Endothelial cell of hepatic sinusoid (primary cell): Measurements from ENCODE around the gene MZT2B.
"Not testable (repeated sequence)": the region's sequence is repeated elsewhere in the genome, so short reads cannot be mapped to it uniquely, and the experiment has no call there.

Source experiments
- in situ Hi-C: cut with HindIII; loops from 2 replicates; pipeline ENCODE4 v1.10.0; 2017; ENCODE audit warnings: low sequenced_read_pairs

MZT2B gene, protein sequence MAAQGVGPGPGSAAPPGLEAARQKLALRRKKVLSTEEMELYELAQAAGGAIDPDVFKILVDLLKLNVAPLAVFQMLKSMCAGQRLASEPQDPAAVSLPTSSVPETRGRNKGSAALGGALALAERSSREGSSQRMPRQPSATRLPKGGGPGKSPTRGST

DNA sequence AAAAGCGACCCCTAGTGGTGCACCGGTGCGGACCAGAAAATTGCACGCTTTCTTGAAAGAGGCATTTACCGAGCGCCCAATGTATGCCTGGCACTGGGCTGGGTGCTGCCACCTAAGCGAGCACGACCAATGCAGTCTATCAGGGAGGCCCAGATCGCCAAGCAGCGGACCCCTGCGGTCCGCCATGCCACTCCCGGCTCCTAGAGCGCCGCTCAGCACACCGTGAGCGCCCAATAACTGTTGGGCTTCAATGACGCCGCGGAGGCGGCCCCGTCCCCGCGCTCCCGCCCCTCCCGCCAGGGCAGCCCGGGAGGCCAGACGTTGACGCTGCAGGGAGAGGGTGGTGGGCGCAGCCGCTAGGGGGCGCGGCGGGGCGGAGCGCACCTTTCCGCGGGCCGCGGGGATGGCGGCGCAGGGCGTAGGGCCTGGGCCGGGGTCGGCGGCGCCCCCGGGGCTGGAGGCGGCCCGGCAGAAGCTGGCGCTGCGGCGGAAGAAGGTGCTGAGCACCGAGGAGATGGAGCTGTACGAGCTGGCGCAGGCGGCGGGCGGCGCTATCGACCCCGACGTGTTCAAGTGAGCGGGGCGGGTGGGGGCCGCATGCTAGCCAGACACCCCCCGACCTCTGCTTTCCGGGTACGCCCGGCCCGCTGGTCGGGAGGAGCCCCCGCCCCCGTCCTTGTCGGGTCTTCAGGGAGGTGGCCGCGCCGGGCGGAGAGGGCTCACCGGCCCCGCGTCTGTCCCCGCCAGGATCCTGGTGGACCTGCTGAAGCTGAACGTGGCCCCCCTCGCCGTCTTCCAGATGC, at the start of gene MZT2B:
Gene MZT2B (plus strand): TSS at position 383 of the 803 bp plus-strand sequence. CDS start 21 bp downstream, at position 404.
- in situ Hi-C loops, result not testable (repeated sequence)

DNA sequence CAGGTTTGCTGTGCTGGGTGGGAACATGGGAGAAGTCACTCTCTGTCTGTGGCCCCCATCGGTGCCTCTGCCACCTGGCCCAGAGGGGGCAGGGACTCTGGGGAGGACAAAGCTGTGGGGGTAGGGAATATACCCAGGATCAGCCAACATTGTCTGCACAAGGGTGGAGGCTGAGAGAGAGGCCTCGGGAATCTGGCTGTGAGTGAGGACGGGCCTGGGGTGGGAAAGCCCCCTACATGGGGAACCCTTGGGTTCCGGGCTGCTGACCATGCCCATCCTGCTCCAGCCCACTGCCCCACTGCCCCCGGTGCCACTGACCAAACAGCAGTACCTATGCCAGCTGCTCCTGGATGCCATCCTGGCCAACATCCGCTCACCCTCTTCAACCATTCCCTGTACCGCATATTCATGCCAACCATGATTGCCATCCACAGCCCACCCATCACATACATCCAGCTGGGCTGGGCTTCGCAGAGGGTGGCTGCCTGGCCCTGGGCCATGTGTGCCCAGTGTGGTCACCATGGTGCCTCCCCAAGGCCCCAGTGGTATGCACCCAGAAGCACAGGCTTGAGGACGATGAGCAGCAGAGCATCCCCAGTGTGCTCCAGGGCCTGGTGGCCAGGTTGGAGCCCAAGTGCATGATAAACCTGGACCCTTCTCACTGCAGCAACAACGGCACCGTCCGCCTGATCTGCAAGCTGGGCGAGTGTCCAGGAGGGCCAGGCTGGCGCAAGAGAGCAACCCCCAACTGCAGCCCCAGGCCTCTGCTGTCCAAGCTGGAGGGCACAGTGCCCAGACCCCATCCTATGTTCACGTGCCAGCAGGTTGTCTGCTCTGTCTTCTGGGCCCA, 46.1 kb upstream of the MZT2B start:
- in situ Hi-C loops, result no loop called here

DNA sequence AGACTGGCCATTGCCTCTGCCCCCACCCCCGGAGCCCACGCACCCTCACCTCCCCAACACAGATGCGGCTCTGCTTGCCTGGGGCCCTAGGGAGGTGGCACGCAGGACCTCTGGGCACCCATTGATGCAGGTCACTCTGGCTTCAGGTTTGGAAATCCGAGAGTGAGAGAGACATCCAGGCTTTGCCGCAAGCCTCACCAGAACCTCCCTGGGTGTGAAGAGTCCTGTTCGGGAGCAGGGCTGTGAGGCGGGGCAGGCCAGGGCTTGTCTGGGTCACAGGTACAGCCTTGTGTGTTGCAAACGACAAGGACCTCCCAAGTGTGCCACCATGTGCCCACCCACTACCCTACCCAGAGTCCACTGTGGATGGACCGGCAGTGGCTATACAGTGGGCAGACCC, 45.5 kb upstream of the MZT2B start:
- in situ Hi-C loops, result not testable (repeated sequence)

DNA sequence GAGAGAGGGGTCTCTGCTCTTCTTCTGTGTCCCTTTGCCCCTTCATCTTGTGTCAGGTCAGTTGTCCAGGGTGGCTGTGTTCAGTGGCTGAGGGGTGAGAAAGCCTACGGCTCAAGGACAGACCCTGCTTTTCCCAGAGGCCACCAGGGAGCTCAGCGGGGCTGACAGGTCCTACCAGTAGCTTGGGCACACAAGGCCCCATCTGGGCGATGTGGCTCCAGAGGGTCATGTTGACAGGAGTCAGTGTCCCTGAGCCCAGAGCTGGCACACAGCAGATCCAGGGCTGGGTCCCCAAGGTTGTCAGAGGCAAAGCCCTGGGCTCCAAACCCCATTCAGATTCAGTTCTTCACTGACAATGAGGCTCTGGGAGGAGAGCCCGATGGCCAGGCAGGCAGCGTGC, 44.9 kb upstream of the MZT2B start:
- in situ Hi-C loops, result not testable (repeated sequence)

DNA sequence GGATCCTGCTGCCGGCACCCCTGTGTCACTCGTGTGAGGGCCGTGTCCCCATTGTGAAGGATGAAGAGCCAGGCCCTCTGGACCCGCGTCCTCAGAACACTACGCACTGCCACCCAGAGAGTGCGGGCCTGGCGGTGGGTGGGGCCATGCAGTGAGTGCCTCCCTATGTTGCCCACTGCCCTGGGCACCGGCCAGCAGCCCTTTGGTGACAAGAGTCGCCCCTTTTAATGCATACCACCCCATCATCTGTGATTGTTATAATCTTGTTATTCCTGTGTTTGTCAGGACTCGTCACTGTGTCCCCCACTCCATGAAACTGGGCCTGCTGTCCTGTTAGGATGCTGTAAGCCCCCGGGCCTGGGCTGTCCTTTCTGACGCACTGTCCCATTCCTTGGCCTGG, 43.7 kb upstream of the MZT2B start:
- in situ Hi-C loops, result not testable (repeated sequence)

DNA sequence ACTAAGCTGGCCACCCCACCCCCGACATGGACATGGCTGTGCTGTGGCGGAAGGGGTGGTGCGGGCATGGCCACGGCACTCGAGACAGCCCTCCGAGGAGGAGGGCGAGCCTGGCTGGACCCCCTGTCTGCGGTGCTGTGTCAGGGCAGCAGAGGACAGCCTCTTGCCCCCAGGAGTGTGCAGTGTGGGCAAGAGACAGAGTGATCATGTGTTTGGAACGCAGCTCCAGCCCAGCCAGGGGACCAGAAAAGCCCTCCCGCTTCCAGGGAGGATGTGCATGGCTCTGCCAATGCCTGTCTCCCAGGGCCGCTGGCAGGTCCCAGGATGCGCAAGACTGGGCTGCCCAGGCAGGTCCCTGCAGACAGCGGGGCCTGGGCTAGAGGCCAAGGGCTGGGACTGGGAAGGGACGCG, 43.2 kb upstream of the MZT2B start:
- in situ Hi-C loops, result not testable (repeated sequence)

DNA sequence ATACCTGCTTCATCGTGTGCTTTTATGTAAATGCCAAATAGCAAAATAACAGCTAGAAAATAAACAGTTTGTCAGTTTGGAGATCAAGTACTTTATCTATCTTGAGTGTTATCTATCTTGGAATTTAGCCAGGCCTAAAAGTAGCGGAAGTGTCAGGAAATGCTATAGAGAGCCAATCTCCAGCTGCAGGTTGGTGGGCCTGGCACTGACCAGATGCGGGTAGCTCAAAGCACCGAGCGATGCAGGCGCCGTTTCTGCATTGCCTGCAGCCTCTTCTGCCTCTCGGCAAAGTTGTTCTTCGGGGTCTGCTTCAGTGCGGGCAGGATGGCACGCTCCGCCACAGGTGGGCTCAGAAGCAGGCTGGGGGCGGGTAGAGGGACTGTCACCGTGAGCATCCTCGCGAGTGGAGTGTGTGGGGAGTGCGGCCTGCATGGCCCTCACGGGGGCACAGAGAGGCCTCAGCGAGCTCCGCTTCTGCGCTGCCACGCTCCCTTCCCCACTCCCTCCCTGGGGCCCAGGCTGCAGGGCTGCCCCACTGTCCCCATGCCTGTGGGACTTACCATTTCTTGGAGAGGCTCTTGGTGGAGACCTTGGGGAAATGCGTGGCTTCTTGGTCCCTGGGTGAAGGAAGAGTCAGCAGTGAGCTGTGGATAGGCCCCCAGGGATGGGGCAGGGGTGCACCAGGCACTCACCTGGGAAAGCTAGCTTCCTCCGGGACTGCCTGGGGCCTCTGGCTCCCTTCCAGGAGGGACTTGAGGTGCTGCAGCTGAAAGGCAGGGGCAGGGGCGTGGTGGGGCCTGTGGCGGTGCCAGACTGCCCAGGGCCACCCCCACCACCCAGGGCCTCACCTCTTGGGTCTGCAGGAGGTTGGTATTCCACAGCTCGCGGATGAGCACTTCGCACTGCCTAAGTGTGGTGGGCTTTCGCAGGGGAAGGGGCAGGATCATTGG, 42.5 kb upstream of the MZT2B start:
- in situ Hi-C loops, result not testable (repeated sequence)

DNA sequence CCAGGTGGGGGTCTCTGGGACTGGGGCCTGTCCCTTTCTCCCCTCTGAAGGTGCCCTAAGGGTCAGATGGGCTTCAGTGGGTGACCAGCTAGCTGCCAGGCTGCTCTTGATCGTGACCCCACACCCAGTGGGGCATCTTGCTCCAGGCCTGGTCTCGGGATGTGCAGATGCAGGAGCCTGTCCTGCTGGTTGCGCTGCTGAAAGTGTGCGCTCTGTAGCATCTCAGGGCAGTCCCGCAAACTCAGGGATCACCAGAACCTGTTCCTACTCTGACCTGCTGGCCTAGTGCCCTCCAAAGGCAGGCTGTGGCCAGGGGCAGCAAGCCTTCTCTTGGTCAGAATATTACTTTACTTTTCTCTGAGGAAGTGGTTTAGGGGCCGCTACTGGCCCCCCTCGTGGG, 41.5 kb upstream of the MZT2B start:
- in situ Hi-C loops, result not testable (repeated sequence)

DNA sequence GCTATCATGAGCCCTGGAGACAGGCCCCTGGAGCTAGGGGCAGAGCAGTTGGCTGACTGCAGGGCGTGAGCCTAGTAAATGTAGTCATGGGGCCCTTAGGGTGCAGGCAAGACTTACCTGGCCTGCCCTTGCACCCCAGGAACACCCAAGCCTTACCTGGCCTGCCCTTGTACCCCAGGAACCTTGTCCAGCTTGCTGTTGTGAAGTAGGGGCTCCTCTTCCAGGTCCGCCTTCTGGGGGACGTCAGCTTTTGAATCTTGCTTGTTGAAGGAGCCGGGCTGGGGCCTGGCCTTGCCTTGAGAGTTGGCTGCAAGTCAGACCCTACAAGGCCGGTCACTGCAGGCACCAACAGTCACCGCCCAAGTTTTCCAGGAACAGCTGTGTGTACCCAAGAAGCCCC, 41.1 kb upstream of the MZT2B start:
- in situ Hi-C loops, result not testable (repeated sequence)

DNA sequence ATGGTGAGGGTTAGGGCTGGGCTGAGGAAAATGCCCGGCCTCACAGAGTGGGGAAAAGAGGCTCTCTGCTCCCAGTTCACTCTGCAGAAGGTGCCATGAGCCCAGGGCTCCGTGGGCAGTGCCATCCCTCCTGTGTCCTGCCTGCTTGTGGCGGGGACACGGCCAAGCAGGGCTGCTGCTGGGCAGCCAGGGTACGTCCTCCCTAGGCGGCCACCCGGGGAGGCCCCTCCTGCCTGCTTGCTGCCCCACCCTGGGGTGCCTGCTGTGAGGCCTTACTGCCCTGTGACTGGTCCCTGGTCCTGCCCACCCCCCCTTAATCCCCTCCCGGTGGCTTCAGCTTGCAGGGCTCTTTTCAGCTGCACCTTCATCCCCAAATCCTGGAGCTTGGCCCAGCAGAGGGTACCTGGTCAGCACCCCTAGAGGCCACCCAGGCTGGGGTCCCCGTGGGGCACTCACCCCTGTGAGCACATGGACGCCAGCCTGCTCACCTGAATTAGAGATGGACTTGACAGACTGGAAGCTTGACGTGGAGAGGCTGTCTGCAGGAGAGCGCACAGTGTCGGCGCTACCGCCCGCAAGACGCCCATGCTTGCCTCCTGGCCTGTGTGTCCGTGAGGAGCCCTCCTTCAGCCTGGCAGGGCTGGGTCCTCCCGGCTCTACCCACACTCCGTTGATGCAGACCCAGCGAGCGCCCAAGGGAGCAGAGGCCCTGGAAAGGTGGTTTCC, 40.3 kb upstream of the MZT2B start:
- in situ Hi-C loops, result not testable (repeated sequence)

DNA sequence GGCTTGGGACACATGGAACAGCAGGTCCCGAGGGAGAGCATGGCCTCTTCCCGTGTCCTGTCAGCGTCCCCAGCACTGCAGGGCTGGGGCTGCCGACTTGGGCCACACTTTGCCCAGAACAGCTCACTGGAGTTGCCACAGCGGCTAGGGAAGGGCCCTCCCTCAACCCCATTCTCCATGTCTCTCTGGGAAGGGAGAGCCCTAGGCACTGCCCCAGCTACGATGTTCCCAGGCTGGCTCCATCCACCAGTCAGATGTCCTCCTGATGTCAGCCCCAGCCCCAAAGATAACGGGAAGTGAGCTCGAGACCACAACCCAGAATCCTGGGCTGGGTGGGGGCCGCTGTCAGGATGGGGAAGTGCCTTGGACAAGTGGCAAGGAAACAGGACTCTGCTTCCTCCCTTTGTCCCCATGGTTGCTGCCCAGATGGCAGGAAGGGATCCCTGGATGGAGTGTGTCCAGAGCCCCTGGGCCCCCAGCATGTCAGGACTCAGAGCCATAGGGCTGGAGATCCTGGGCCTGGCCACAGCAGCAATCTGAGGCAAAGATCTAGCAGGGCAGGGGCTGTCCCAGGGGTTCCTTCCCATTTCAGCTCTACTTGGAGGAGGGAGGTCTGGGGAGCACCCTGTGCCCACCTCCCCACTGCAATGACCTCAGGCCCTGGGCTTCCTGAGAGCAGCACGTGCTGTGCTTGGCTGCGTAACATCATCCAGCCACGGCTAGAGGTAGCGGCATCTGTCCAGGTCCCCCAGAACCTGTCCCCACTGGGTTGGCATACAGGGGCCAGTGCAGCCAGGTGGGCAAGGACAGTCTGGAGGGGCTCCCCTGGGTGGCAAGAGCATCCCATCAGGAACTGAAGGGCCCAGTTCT, 39.4 kb upstream of the MZT2B start:
- in situ Hi-C loops, result not testable (repeated sequence)

DNA sequence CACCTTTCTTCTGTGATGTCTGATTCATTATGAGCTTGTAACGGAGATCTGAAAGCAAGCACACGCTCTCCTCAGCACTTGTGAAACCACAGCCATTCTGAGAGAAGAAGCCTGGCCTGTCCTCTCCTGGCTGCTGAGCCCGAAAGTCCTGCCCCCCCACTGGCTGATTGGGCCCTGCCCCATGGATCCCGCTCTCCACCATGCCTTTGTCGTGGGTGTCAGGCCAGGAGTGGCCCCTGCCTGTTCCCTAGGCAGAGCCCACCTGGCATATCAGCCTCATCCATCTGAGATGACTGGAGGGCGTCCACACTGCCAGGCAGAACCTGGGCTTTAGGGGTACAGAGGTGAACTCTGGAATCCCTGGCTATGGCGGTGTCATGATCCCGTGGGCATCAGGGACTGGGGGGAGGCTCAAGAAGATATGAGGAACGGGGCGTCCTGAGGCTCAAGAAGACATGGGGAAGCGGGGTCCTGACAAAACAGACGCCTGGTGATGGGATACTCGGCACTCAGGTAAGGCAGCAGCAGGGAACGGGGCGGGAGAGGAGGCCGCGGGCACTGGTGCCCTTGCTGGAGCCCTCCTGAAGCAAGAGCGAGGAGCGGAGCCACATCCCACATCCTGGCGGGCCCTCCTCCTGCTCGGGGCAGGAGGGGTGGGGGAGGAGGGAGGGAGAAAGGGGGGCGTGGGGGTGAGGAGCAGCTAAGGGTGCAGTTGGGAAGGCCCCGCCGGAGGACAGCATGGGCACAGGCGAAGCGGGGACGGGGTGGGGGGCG, 38.6 kb upstream of the MZT2B start:
- in situ Hi-C loops, result not testable (repeated sequence)

DNA sequence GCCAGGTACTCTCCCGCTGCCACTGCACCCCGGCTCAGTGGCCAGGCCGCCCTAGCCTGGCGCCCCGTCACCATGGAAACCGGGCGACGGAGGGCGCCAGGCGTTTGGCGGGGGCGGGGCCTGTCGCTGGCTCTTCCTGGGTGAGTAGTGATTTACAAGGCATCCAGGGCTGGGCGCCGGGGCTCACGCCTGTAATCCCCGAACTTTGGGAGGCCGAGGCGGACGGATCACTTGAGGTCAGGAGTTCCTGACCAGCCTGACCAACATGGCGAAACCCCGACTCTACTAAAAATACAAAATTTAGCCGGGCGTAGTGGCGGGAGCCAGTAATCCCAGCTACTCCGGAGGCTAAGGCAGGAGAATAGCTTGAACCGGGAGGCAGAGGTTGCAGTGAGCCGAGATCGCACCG, 37.1 kb upstream of the MZT2B start, which contains the start of gene CCDC74B:
Gene CCDC74B (minus strand): TSS at position 107 of the 409 bp plus-strand sequence. CDS start 116 bp downstream, outside the sequence.
- in situ Hi-C loops, result not testable (repeated sequence)

DNA sequence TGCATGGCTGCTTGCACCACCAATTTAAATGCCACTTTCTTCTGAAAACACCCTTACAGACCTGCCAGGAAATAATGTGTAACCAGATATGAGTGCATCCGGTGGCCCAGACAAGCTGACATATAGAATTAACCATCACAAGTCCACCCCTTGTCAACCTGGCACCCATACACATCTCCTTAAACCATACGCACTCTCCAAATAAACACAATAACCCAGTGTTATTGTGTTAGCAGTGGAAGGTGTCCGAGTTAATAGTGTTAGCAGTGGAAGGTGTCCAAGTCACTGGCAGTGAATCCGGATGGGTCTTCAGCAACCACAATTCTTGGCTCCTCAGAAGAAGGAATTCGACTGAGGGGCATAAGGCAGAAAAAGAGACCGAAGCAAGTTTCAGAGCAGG, 33.5 kb upstream of the MZT2B start:
- in situ Hi-C loops, result not testable (repeated sequence)

DNA sequence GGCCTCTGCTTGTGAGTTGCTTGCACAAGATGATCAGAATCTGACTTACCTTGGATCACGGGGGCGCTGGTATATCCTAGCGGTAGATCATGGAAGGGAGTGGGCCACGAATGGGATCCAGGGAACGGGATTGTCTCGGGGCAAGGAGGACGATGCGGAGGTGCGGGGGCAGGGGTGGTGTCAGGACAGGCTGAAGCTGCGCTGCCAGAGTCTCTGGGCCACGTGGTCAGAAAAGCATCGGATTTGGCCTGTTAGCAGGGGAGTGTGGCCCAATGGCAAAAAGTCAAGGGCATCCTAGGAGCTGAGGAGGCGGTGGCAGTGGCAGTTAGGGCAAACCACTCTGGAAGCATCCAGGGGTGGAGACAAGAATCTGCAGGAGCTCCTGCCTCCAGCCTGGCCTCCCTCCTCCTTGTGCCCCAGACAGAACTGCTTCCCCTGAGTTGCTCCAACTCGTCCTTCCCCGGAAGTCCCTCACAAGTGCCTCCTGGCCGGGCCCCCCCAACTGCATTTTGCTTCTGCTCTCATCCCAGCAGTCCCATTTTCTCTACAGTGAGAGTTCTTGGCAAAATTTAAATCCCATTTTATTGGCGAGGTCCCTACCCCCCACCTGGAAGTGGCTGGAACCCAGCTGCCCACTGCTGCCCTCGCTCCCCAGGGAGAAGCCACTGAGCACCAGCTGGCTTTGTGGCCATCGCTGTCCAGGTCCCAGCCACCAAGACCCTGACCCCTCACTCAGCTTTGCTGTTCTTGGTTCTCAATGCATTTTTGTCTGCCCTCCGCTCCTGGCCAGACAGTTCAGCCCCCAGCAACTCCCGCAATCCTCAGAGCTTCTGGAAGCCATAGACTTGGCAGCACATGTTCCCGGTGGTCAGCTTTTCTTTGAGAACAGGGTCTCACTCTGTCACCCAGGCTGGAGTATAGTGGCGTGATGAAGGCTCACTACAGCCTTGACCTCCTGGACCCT, 31.6 kb upstream of the MZT2B start:
- in situ Hi-C loops, result no loop called here

DNA sequence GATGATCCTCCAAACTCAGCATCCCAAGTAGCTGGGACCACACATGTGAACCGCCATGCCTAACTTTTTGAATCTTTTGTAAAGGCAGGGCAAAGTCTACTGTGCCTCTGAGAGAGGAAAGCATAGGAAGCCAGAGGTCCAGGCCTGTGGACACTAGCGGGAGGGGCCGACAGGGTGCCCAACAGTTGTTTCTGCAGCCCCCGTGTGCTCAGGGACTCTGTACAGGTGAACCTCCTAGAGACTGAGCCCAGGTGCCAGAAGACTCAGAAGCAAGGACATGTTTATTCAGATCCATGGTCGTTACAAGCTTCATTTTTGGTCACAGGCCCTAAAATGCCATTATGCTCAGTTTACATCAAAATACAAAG, 30.9 kb upstream of the MZT2B start:
- in situ Hi-C loops, result not testable (repeated sequence)
